IMR-90 (cell line): ENCODE data around the gene ZNF311. TPM values are rescaled to one million over a fixed set of nuclear protein-coding genes. Genes with fewer than 3 reads are reported as not detected.

Experiments
- ATAC-seq: fragments of 200-7000 bp; cut with Tn5 transposase; 2 replicates; pipeline ENCODE4 v1.9.1; 2020; ENCODE audit warnings: low read depth, mild to moderate bottlenecking, moderate library complexity
- BruUV-seq: library from RNA; stranded (reverse); fragments of 400-500 nt; replicated peaks from 2 replicates; lab custom pipeline; 2021; lab: Mats Ljungman, UMichigan
- CTCF ChIA-PET: fragments of 300-600 bp; formaldehyde crosslinking; extraction: SDS; loops from one replicate; lab custom pipeline; 2021; ENCODE audit warnings: antibody characterized with exemption; lab: Yijun Ruan, JAX
- POLR2A ChIA-PET: fragments of 300-600 bp; sonication (Branson Sonifier 250); formaldehyde crosslinking; loops from one replicate; lab custom pipeline; 2022; ENCODE audit warnings: antibody characterized with exemption; ENCODE audit not compliant: unreplicated experiment; lab: Charles Lee
- DNase-seq: peaks from one replicate; pipeline ENCODE4 v3.0.0; 2013
- H2AFZ ChIP-seq: replicated peaks from 2 replicates; pipeline ENCODE3; 2013; ENCODE audit warnings: low read length, mild to moderate bottlenecking; ENCODE audit not compliant: poor library complexity
- H2AK5ac ChIP-seq: 2 replicates; pipeline ENCODE4 v1.6.1; 2013; ENCODE audit warnings: low read depth, low read length, inconsistent platforms
- H2AK9ac ChIP-seq: replicated peaks from 2 replicates; pipeline ENCODE3; 2013; ENCODE audit warnings: mild to moderate bottlenecking, low read depth, low read length, moderate library complexity; ENCODE audit not compliant: poor library complexity
- H2BK120ac ChIP-seq: 2 replicates; pipeline ENCODE4 v1.6.1; 2013; ENCODE audit warnings: low read depth, low read length, inconsistent platforms
- H2BK15ac ChIP-seq: 3 replicates; pipeline ENCODE4 v1.6.1; 2013; ENCODE audit warnings: low read depth, low read length, inconsistent platforms
- H2BK20ac ChIP-seq: 2 replicates; pipeline ENCODE4 v1.6.1; 2013; ENCODE audit warnings: low read depth, mild to moderate bottlenecking, inconsistent platforms, low read length, moderate library complexity
- H2BK5ac ChIP-seq: 2 replicates; pipeline ENCODE4 v1.6.1; 2013; ENCODE audit warnings: mild to moderate bottlenecking, low read depth, low read length, inconsistent platforms; ENCODE audit not compliant: poor library complexity, severe bottlenecking
- H3K14ac ChIP-seq: replicated peaks from 2 replicates; pipeline ENCODE4 v1.6.1; 2013; ENCODE audit warnings: low read depth, low read length, inconsistent platforms
- H3K18ac ChIP-seq: 2 replicates; pipeline ENCODE4 v1.6.1; 2013; ENCODE audit warnings: low read depth, low read length, control low read depth
- H3K23ac ChIP-seq: 2 replicates; pipeline ENCODE4 v1.6.1; 2013; ENCODE audit warnings: low read depth, low read length, inconsistent platforms
- H3K27ac ChIP-seq: 2 replicates; pipeline ENCODE4 v1.5.1; 2013; ENCODE audit warnings: mild to moderate bottlenecking, control low read depth, low read length; ENCODE audit not compliant: insufficient read depth
- H3K27me3 ChIP-seq: 2 replicates; pipeline ENCODE4 v1.6.1; 2013; ENCODE audit warnings: low read length; ENCODE audit not compliant: control insufficient read depth, insufficient read depth
- H3K36me3 ChIP-seq: 2 replicates; pipeline ENCODE4 v1.6.1; 2013; ENCODE audit warnings: low read length, mixed read lengths; ENCODE audit not compliant: control insufficient read depth, insufficient read depth
- H3K4ac ChIP-seq: 2 replicates; pipeline ENCODE4 v1.6.1; 2013; ENCODE audit warnings: low read depth, low read length, inconsistent platforms
- H3K4me1 ChIP-seq: 2 replicates; pipeline ENCODE4 v1.6.1; 2013; ENCODE audit warnings: low read length, mixed read lengths; ENCODE audit not compliant: control insufficient read depth, insufficient read depth
- H3K4me2 ChIP-seq: 2 replicates; pipeline ENCODE4 v1.6.1; 2013; ENCODE audit warnings: low read depth, mild to moderate bottlenecking, control low read depth, low read length, moderate library complexity
- H3K4me3 ChIP-seq: 2 replicates; pipeline ENCODE4 v1.5.1; 2013; ENCODE audit warnings: low read depth, mild to moderate bottlenecking, control low read depth, low read length, moderate library complexity; ENCODE audit not compliant: insufficient read depth
- H3K56ac ChIP-seq: 2 replicates; pipeline ENCODE4 v1.6.1; 2013; ENCODE audit warnings: low read length, inconsistent platforms; ENCODE audit not compliant: insufficient read depth; ENCODE audit errors: extremely low read depth
- H3K79me1 ChIP-seq, 2 experiments: 2 replicates each; pipeline ENCODE4 v1.6.1; 2013; ENCODE audit warnings: low read length in 2 of 2, inconsistent platforms in 1 of 2, low read depth in 1 of 2
- H3K9ac ChIP-seq: 2 replicates; pipeline ENCODE4 v1.6.1; 2013; ENCODE audit warnings: low read depth, low read length, control low read depth
- H3K9me1 ChIP-seq: 2 replicates; pipeline ENCODE4 v1.6.1; 2013; ENCODE audit warnings: low read length, inconsistent platforms; ENCODE audit not compliant: insufficient read depth
- H3K9me3 ChIP-seq: 2 replicates; pipeline ENCODE4 v1.6.1; 2013; ENCODE audit warnings: low read length; ENCODE audit not compliant: control insufficient read depth, insufficient read depth
- H4K20me1 ChIP-seq: 2 replicates; pipeline ENCODE4 v1.6.1; 2013; ENCODE audit warnings: low read length, inconsistent platforms; ENCODE audit not compliant: insufficient read depth
- H4K5ac ChIP-seq: 2 replicates; pipeline ENCODE4 v1.6.1; 2013; ENCODE audit warnings: mild to moderate bottlenecking, low read depth, low read length, control low read depth
- H4K8ac ChIP-seq, 2 experiments: 2 replicates each; pipeline ENCODE4 v1.6.1; 2013; ENCODE audit warnings: low read depth in 2 of 2, low read length in 2 of 2, control low read depth in 1 of 2, inconsistent platforms in 1 of 2
- H4K91ac ChIP-seq: 2 replicates; pipeline ENCODE4 v1.6.1; 2013; ENCODE audit warnings: low read depth, low read length, inconsistent platforms; ENCODE audit not compliant: insufficient read depth
- ELK1 ChIP-seq: fragments of 150-350 bp; IDR thresholded peaks from 2 replicates; pipeline ENCODE4 v1.6.1; 2016; ENCODE audit warnings: low read depth, mild to moderate bottlenecking, low read length, moderate library complexity, borderline replicate concordance
- MXI1 ChIP-seq: IDR thresholded peaks from 2 replicates; pipeline ENCODE4 v1.6.1; 2012; ENCODE audit warnings: low read depth, mild to moderate bottlenecking, low read length, moderate library complexity, borderline replicate concordance
- NFE2L2 ChIP-seq: fragments of 150-350 bp; IDR thresholded peaks from 2 replicates; pipeline ENCODE4 v1.6.1; 2016; ENCODE audit warnings: low read depth, mild to moderate bottlenecking, low read length
- POLR2A ChIP-seq: IDR thresholded peaks from 2 replicates; pipeline ENCODE4 v1.6.1; 2012; ENCODE audit warnings: mild to moderate bottlenecking, low read depth, low read length
- SMC3 ChIP-seq: fragments of 150-350 bp; IDR thresholded peaks from 2 replicates; pipeline ENCODE4 v1.6.1; 2016; ENCODE audit warnings: low read depth, mild to moderate bottlenecking, antibody characterized with exemption, low read length, moderate library complexity
- WGBS, 2 experiments: methylation state at CpG; one replicate each; pipeline versions ENCODE4 v1.1.5 to v1.1.7; 2013; ENCODE audit warnings: missing lambda C conversion rate in 2 of 2; ENCODE audit not compliant: insufficient read length in 1 of 2; ENCODE audit errors: extremely low coverage in 2 of 2; 5-methylcytosine and 5-hydroxymethylcytosine counted together
- dilution Hi-C: fragments of 300-500 bp; cut with HindIII; formaldehyde crosslinking; loops from one replicate; pipeline ENCODE4 v1.14.3; 2018; ENCODE audit warnings: low sequenced_read_pairs; ENCODE audit not compliant: unreplicated experiment
- in situ Hi-C: fragments of 300-500 bp; cut with MboI; formaldehyde crosslinking; loops from 3 replicates; pipeline ENCODE4 v1.14.3; 2019; ENCODE audit warnings: low sequenced_read_pairs, inconsistent platforms, mixed read lengths
- intact Hi-C: fragments of 100-400 bp; cut with micrococcal nuclease; formaldehyde crosslinking; loops from 2 replicates; pipeline ENCODE4 v1.10.0; 2022
- polyA plus RNA-seq, 3 experiments: library from polyadenylated mRNA; depleted of rRNA; stranded (reverse); fragments of >200 nt; gene quantifications; 2 replicates each; pipeline ENCODE4 v1.2.3, GENCODE V29; 2012; ENCODE audit warnings: low replicate concordance in 1 of 3
- total RNA-seq: library from RNA; depleted of rRNA; stranded (reverse); fragments of >200 nt; gene quantifications from 2 replicates; pipeline ENCODE4 v1.2.3, GENCODE V29; 2012

ZNF311 gene
- total and polyA plus RNA-seq, 2 of the 4 experiments (the other 2 are of a cell fraction) = 0.34 to 0.36 TPM

DNA sequence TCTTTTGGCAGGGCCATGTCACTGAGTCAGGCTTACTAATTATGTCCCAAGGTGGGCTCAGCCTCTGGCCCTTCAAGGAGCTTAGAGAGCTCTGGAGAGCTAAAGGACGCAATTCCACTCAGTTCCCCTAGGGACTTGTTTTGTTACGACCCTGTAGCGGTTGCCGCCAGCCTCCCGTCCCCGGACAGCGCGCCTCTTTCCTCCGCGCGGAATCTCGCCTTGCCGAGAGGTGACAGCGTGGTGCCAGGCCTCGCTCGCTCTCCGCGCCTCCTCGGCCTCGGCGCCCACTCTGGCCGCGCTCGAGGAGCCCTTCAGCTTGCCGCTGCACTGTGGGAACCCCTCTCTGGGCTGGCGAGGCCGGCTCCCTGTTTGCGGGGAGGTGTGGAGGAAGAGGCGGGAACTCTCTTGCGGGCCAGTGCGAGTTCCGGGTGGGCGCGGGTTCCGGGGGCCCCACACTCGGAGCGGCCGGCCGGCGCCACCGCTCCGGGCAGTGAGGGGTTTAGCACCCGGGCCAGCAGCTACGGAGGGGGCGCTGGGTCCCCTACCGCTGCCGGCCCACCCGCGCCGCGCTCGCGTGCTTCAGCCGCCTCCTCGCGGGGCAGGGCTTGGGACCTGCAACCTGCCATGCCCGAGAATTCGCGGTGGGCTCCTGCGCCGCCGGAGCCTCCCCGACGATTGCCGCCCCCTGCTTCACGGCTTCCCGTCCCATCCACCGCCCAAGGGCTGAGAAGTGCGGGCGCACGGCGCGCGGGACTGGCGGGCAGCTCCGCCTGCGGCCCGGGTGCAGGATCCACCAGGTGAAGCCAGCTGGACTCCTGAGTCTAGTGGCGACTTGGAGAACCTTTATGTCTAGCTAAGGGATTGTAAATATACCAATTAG, 9.9 kb upstream of the ZNF311 start:
- Histone ChIP-seq H3K9me3 (no peaks in the 10 kb centered on the region), H3K14ac (no peak overlapping the region), H3K27ac (no peak overlapping the region), H2AFZ (peak overlapping the region; percentile 37), H3K9ac (no peak overlapping the region), H3K56ac (no peak overlapping the region), H4K5ac (no peak overlapping the region), H4K20me1 (no peaks in the 10 kb centered on the region), H3K79me1 (no peaks in the 10 kb centered on the region), H3K23ac (no peak overlapping the region), H3K4me3 (no peak overlapping the region), H3K4me1 (no peaks in the 10 kb centered on the region), H3K18ac (no peak overlapping the region), H4K8ac (no peak overlapping the region), H3K9me1 (no peaks in the 10 kb centered on the region), H3K27me3 (peaks cover 10% of the 10 kb centered on the region), H3K4me2 (no peak overlapping the region), H2AK9ac (no peak overlapping the region), H2BK20ac (no peak overlapping the region), H2BK120ac (no peak overlapping the region), H3K4ac (no peak overlapping the region), H3K36me3 (no peaks in the 10 kb centered on the region), H2BK5ac (no peak overlapping the region), H4K91ac (no peak overlapping the region), H2AK5ac (no peak overlapping the region), H2BK15ac (no peak overlapping the region)
- ATAC-seq = no peak
- CTCF ChIA-PET = interaction anchor here (0.6 to 1.5 kb wide), 3 partner anchors 13 to 322 kb away, joined by 3 to 4 read pairs (median 3); no protein-coding TSS in a partner anchor
- dilution Hi-C loops = no loop called here
- intact Hi-C loops = loop anchor here (5.0 to 10.0 kb wide), 2 partner anchors 73 to 150 kb away; no protein-coding TSS in a partner anchor
- 38% methylated on average over 25 of the region's 79 CpGs; no CpG with 5 or more reads in 1 of the 2 experiments for WGBS, 2 experiments
- POLR2A ChIA-PET = no interaction called here
- TF ChIP-seq ELK1 (no peak), MXI1 (no peak), NFE2L2 (no peak), SMC3 (no peak), POLR2A (no peak)
- BruUV-seq = no TSS peak
- in situ Hi-C loops = loop anchor here (5.0 kb wide), 2 partner anchors 178 to 328 kb away; no protein-coding TSS in a partner anchor
- DNase-seq = no peak
